NCI-H1048 (cell line): ENCODE data around the gene HOXA3.
A peak's percentile ranks its signal among the peaks of the same experiment; 100 is the strongest.

Experiments
- DNase-seq: peaks from one replicate; lab custom pipeline; 2025; lab: John Stamatoyannopoulos, UW

The HOXA3 gene

DNA sequence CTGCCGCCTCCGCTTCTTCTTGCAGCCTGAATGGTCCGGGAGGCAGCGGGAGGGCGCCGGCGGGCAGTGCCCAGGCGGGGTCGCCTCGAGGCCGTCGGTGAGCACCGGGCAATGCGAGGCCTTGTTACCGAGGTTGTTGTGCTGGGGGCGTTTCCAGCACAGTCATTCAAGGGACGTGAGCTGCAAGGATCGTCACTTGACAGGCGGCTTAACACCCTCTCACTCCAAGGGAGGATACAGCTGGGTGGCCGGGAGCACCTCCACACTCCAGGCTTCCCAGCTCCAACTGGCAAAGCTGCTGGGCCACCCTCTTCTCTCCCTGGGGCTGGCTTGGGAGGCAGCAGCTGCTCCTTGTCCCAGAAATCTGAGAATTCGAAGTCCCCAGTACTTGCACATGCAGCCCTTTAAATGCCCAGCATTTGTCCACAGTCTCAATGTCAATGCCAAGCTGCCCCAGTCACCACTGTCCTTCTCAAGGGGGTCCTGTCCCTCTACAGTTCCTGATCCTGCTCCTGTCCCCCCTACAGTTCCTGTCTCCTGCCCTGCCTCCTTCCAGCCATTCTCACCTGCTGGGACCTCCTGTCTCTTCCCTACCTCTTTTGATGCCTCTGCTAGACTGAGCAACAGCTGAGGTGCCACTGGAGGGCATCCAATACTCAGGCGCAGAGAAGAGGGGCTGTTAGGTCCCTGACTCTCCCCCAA, 37.1 kb upstream of the HOXA3 start:
- DNase-seq, result no peak

DNA sequence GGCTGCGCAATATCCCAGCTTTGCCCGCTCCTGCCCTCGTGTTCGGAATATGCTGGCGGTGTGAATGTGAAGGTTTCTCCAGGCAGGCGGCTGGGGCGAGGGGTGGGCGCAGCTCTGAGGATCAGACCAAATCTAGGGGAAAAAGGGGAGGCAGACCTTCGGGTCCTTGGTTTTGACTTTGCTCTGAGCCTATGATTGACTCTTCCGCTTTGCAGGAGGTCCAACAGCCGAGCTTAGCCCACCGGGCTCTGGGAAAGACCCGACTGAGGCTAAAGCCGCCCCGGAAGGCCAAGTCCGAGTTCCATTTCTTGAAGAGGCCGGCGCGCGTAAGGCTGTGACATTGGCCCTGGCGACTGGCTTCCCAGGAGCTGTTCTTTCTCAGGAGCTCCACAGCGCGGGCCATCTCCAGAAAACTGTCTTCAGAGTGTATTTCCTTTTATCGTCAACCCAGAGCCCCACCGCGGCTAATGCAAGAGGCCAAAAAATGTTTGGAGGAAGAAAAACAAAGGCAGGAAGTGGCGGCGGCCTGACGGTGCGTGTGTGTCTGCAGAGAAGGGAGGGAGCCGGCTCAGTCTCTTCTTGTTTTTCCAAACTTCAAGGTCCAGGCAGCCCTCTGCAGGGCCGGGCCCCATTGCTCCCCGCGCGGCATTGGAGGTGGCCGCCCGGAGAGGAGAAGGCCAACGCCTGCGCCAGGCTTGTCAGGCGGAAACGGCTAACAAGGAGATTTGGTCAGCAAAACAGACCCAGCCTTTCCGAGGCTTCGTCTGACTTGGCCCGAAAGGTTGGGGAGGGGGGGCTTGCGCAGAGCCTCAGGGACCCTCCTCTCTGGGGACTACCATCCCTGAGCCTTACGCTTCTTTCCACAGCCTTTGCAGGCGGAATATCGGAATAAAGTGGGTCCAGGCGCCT, 36.3 kb upstream of the HOXA3 start:
- no peak for DNase-seq

DNA sequence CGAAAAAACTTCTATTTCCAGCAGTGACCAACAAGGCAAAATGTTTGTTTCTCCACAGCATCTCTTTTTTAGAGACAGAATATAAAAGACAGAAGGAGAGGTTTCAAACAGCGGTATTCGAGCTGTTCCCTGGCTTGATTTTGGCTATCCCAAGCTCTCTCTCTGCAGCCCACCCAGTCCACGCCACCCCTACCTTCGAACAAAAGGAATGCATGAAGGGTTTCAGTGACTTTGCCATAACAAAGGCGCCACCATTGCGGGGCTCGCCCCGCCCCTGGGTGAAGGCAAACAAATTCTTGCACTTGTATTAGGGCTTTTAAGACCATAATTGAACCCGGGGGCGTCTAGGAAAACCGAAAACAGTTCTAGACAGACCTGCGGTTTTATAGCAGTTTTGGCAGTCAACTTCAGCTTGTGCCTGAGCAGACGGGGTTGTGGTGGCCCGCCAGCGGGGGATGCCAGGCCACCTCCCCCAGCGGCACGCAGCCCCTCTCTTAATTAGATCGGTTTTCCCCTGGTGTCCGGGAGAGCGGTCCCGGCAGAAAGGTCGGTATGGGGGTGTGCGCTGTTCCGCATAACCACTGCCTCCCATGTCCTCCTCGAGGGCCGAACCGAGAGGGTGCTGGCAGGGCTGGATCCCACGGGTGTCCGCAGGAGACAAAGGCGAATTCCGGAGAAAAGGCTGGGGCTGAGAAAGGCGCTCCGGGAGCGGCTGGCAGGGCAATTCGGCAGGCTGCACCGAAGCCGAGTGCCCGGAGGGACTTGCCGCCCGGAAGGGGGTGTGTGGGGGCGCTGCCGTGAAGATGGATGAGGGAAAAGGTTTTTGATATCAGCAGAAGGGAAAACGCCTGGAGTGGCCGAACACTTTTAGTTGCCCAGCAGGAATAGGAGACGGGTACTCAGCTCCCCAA, 35.3 kb upstream of the HOXA3 start:
- DNase-seq, result peak; percentile 58

DNA sequence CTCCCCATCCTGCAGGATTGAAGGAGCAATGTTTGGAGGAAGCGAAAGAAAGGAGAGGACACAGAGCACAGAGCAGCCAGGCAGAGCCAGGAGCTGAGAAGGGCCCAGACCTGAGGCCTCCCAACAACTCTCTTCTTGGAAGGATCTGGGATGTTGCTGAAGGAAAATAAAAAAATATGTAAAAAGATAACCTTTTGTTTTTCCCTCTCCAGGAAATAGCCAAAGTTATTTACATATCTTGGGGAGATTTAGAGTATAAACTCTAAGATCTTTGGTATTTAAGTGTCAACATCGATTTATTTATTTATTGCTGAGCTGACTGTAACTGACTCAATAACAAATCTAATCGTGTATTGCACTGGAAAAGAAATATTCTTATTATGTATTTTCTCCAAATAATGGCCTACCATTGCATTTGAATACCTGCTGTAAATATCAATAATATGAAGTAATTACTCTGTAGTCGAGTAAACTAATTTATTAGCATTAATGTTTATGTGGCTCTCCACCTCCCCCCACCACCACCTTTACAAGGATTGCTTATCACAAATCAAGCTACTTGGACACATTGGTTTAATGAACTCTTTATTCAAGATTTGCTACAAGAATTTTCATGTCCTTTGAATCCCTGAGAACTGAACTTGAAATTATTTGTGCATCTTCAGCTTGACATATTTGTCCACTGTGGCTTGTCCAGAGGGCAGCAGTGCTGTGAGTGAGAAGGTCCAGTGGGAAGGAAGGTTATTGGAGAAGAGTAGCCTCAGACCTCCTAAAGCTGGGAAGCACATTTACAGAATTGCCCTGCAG, 34.5 kb upstream of the HOXA3 start:
- DNase-seq, result no peak

DNA sequence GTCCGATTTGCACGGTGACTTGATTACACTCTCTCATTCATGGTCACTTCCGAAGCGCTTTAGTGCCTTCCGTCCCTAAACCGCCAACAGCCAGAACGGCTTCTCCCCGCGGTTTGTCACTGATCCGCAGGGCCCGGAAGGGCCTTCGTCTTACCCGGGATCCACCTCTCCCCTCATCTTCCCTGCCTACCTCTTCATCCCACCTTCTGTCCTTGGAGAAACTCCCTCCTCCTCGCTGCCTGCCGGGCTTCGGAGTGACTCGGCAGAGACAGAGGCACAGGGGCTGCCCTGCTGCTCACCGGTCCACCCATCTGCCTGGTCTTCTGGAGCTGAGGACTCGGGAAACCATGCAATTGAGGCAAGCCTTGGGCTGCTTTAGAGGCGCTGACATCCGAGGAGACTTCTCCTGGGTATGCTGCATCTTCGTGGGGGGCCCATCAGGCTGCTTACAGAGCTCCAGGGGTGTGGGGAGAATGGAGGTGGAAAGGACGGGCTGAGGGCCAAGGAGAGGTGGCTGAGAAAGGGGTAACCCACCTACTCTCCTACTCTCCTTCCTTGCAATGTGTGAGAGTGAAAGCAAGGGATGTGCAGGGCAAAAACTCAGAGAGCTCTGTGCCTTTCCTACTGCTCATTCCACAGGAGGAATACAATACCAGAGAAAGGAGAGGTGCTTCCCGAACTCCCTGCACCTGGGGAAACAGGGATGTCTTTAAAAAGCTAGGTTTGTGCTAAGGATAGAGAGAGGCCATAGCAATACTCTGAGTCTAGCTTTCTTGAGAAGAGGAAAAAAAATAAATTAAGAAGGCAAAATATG, 33.7 kb upstream of the HOXA3 start:
- no peak for DNase-seq

GRCh38 chr7:27185013-27185853, 32.9 kb upstream of the HOXA3 start, which contains the start of gene HOXA11:
TSS of gene HOXA11 (minus strand) at chr7:27185232. CDS start at chr7:27185144, 88 bp downstream.
- DNase-seq, result no peak

DNA sequence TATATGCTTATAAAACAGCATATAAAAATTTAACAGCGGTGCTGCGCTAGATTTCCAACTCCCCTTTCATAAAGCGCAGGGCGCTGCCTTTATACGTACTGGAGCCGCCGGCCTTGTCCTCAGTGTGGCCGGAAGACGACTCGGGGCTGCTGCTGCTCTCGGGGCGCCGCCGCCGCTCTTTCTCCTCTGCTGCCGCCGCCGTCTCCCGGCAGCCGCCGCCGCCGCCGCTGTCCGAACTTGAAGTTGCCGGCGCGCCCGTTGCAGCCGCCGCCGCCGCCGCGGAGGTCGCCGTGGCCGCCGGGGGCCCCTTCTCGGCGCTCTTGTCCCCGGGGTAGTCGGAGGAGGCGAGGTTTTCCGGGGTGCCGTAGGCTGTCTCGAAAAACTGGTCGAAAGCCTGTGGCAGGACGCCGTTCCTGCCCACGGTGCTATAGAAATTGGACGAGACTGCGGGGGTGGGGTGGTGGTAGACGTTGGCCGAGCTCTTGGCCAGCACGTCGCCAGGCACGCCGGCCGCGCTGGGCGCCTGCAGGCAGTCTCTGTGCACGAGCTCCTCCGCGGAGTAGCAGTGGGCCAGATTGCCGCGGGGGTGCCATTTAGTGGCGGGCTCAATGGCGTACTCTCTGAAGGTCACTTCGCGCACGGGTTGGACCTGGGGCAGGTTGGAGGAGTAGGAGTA, 32.1 kb upstream of the HOXA3 start:
- no peak for DNase-seq

DNA sequence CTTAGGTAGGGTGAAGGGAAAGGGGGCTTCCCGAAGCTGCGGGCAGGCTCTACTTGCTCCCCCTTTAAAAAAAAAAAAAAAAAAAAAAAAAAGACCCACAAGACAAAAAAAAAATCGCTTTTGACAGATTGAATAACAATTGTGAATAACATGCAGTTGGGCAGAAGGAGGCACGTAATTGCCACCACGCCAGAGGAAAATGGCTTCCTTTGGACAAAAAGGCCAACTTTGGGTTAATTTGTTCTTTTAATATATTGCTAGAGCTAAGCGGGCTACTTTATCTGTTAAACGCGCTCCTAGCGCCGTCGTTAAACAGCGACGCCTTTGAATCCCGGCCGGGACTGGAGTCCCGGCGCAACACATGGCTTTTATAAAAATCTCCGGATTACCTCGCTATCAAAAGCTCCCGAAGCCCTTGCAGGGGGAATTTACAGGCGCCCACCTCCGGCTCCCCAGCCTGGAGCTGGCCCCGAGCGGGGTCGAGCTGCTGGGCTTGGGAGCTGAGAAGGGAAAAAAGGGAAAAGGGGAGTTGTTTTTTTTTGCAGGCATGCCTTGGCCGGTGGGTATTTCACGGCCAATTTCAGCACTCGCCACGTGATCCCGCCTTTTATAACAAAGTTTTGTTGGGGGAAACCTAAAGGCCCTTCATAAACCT, 31.4 kb upstream of the HOXA3 start:
- no peak for DNase-seq

DNA sequence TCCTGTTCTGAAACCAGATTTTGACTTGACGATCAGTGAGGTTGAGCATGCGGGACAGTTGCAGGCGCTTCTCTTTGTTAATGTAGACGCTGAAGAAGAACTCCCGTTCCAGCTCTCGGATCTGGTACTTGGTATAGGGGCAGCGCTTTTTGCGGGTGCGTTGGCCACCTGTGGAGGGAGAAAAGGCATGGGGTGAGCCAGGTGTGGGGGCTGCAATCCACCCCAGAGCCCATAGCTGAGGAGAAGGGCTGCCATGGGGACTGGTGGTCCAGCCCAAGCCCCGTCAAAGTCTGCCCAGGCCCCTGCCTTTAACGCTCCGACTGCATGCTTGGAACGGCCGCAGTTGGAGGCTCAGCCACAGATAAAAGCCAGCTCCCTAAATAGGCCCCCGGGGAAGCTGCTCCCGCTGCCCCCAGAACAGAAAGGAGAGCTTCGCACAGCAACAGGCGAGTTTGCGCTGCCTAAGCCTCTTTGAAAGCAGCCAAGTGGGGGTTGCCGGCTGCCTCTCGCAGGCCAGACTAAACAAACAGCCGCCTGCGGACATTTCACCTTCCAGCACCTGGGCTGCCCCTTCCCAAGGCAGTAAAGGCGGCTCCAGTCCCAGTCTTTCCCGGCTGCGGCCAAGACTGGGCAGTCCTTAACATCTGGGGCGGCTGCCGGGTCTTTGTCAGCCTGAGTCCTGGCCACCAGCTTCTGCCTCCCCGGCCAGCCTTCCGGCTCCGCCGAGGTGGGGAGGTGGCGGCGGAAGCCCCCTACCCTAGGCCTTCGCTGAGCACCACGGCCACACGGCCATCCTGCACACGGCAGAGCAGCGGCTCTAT, 30.7 kb upstream of the HOXA3 start:
- DNase-seq, result no peak

GRCh38 chr7:27182285-27182841, 30.0 kb upstream of the HOXA3 start:
- DNase-seq, result no peak

GRCh38 chr7:27181795-27182275, 29.5 kb upstream of the HOXA3 start:
- no peak for DNase-seq

- DNase-seq, result no peak
Observed at GRCh38 chr7:27180431-27181420, 28.3 kb upstream of the HOXA3 start.

DNA sequence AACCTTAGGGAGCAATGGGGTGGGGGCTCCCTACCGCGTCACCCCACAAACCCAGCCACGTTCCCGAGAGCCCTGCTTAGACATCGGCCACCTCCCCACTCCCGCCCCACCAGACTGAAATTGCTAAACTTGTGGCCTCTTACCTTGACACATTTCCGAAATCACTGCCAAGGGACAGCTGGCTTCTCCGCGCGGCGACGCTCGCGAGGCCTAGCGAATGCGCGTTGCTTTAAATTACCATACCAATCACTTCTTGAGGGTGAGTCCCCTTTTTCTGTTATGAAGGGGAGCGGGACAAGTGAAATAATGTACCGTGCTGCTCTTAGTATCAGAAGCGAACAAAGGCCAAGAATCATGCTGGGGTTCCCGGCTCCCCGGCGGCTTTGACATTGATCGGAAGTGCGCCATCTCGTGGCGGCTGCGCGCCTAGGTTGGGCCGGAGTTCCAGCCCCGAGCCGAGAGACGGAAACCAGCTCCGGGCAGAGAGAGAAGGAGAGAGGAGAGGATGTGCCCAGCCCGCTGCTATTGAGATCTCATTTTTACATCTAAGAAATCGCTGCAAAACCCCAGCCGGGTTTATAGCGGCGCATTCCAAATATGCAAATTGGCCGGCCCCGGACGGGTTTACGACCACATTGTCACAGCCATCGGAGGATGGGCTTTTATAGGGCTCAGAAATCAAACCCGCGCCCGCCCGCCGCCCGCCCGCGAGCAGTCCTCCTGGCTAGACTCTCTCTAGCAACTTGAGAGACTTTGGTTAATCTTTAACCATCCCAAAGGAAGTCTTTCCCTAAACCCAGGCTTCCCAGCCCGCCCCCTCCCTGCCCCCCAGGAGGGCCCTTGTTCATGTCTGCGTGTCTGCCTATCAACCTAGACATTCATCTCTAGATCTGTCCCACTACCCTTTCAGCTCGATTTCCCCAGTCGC, 27.4 kb upstream of the HOXA3 start:
- DNase-seq, result peak; percentile 69

GRCh38 chr7:27179030-27179429, 26.6 kb upstream of the HOXA3 start:
- no peak for DNase-seq

DNA sequence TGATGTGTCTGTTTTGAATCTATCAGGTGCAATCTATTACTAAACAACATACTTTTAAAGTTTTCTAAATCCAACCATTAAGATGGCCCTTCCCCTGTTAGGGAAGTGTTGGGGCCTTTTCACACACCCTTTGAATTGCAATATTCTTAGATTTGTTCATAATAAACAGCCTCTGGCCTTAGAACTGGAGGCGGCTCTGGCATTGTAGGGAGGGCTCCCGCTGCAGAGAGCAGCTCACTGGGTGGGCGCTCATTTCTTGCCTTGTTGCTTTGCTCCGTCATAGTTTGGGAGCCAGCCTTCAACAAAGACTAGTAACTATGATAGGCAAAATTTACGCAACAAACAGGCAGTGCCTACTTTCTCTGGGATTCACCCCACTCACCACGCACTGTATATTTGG, 26.0 kb upstream of the HOXA3 start:
- no peak for DNase-seq
